ENCODE data around the gene WIPF1.

WIPF1 gene

GRCh38 chr2:174587579-174587978, 10.0 kb downstream of the WIPF1 start:
- H3K9ac ChIP-seq (ENCODE audit: low read length) = no peak overlapping the region; the same call in 1 of the 2 replicates
- no peak overlapping the region for H3K4me2 ChIP-seq (ENCODE audit: low read length)
- H3K79me2 ChIP-seq (ENCODE audit: low read length) = peaks cover 55% of the 10 kb centered on the region
- peaks cover 19% of the 10 kb centered on the region for H4K20me1 ChIP-seq (ENCODE audit: insufficient read depth, low read length)
- peaks cover 33% of the 10 kb centered on the region for H3K36me3 ChIP-seq (replicated peaks; ENCODE audit: low read depth, low read length)
- H3K4me3 ChIP-seq (ENCODE audit: low read length) = no peak overlapping the region
- no peaks in the 10 kb centered on the region for H3K27me3 ChIP-seq (ENCODE audit: low read depth, low read length)
- no peak overlapping the region for H2AFZ ChIP-seq (ENCODE audit: low read depth, low read length)
- no peak overlapping the region for H3K27ac ChIP-seq (ENCODE audit: low read length)
- TF ChIP-seq EZH2phosphoT487 (IDR thresholded peaks at IDR 0.05; ENCODE audit: low read depth) = no peak
- TF ChIP-seq CTCF (IDR thresholded peaks at IDR 0.05; ENCODE audit: low read depth, low read length) = no peak
- no peaks in the 10 kb centered on the region for H3K4me1 ChIP-seq (ENCODE audit: low read length)
- no peaks in the 10 kb centered on the region for H3K9me3 ChIP-seq (ENCODE audit: insufficient read depth, low read length)

- H3K27me3 ChIP-seq (ENCODE audit: low read depth, low read length) = no peaks in the 10 kb centered on the region
- no peak overlapping the region for H3K4me2 ChIP-seq (ENCODE audit: low read length)
- H2AFZ ChIP-seq (ENCODE audit: low read depth, low read length) = no peak overlapping the region
- H3K4me3 ChIP-seq (ENCODE audit: low read length) = no peak overlapping the region
- H3K9me3 ChIP-seq (ENCODE audit: insufficient read depth, low read length) = no peaks in the 10 kb centered on the region
- no peak overlapping the region for H3K27ac ChIP-seq (ENCODE audit: low read length)
- H4K20me1 ChIP-seq (ENCODE audit: insufficient read depth, low read length) = peaks cover 19% of the 10 kb centered on the region
- peaks cover 47% of the 10 kb centered on the region for H3K79me2 ChIP-seq (ENCODE audit: low read length)
- peaks cover 6% of the 10 kb centered on the region for H3K4me1 ChIP-seq (ENCODE audit: low read length)
- no peak for TF ChIP-seq EZH2phosphoT487 (IDR thresholded peaks at IDR 0.05; ENCODE audit: low read depth)
- TF ChIP-seq CTCF (IDR thresholded peaks at IDR 0.05; ENCODE audit: low read depth, low read length) = no peak
- no peak overlapping the region for H3K9ac ChIP-seq (ENCODE audit: low read length)
- peaks cover 35% of the 10 kb centered on the region for H3K36me3 ChIP-seq (replicated peaks; ENCODE audit: low read depth, low read length)
Observed at GRCh38 chr2:174586418-174587295, 10.9 kb downstream of the WIPF1 start.

DNA sequence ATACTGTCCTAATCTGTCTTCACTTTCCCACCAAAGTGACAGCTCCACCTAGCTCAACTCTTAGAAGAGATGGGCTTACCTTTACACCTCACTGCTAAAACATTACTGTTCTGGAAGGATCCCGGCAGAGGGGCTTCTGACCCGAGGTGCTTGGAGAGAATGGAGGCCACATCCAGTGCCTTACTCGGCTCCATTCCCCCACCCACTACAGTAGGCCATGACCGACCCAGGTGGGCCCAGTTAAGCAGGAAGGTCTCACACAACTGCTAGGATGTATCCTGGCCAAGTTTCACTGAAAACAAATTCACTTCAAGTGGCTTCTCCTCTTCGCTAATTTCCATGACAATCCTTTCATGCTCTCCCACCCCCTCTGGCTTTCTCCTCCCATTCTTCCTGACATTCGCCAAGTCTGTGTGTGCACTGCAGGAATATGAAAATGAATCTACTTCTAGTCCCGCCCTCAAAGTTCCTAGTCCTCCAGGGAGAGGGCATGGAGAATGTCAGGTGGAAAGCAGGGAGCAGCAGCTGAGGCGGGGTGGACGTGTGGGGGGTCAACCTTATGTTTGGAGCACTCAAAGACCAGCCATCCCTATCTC, 11.8 kb downstream of the WIPF1 start:
- no peak overlapping the region for H3K4me3 ChIP-seq (ENCODE audit: low read length)
- TF ChIP-seq CTCF (IDR thresholded peaks at IDR 0.05; ENCODE audit: low read depth, low read length) = no peak
- no peak for TF ChIP-seq EZH2phosphoT487 (IDR thresholded peaks at IDR 0.05; ENCODE audit: low read depth)
- no peak overlapping the region for H2AFZ ChIP-seq (ENCODE audit: low read depth, low read length)
- peaks cover 35% of the 10 kb centered on the region for H3K36me3 ChIP-seq (replicated peaks; ENCODE audit: low read depth, low read length)
- no peak overlapping the region for H3K27ac ChIP-seq (ENCODE audit: low read length)
- H3K9me3 ChIP-seq (ENCODE audit: insufficient read depth, low read length) = no peaks in the 10 kb centered on the region
- no peak overlapping the region for H3K9ac ChIP-seq (ENCODE audit: low read length)
- peaks cover 19% of the 10 kb centered on the region for H4K20me1 ChIP-seq (ENCODE audit: insufficient read depth, low read length)
- H3K27me3 ChIP-seq (ENCODE audit: low read depth, low read length) = no peaks in the 10 kb centered on the region
- H3K4me1 ChIP-seq (ENCODE audit: low read length) = peaks cover 10% of the 10 kb centered on the region
- H3K4me2 ChIP-seq (ENCODE audit: low read length) = no peak overlapping the region
- peaks cover 38% of the 10 kb centered on the region for H3K79me2 ChIP-seq (ENCODE audit: low read length)

DNA sequence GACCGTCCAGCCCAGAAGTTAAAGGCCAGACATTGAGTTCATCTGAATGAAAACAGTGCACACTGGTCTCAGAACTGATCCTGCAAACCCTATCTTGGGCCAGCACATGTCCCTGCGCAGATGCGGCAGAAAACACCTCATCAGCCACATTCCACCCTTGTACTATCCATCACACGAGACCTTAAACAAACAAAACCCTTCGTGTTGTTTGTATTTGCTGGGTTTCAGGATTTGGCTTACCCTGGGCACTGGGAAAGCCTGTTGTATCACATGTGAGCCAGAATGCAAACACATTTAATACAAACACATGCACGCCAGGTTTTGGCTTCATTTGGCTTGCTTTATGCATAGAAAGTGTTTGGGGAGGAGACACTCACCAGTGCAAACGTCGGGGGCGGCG, 12.5 kb downstream of the WIPF1 start:
- no peak overlapping the region for H3K27ac ChIP-seq (ENCODE audit: low read length)
- no peak overlapping the region for H3K4me2 ChIP-seq (ENCODE audit: low read length)
- TF ChIP-seq CTCF (IDR thresholded peaks at IDR 0.05; ENCODE audit: low read depth, low read length) = no peak
- TF ChIP-seq EZH2phosphoT487 (IDR thresholded peaks at IDR 0.05; ENCODE audit: low read depth) = no peak
- H3K36me3 ChIP-seq (replicated peaks; ENCODE audit: low read depth, low read length) = peaks cover 41% of the 10 kb centered on the region
- peaks cover 10% of the 10 kb centered on the region for H3K4me1 ChIP-seq (ENCODE audit: low read length)
- no peaks in the 10 kb centered on the region for H3K27me3 ChIP-seq (ENCODE audit: low read depth, low read length)
- no peak overlapping the region for H3K9ac ChIP-seq (ENCODE audit: low read length)
- H3K4me3 ChIP-seq (ENCODE audit: low read length) = no peak overlapping the region
- H3K9me3 ChIP-seq (ENCODE audit: insufficient read depth, low read length) = no peaks in the 10 kb centered on the region
- H4K20me1 ChIP-seq (ENCODE audit: insufficient read depth, low read length) = peaks cover 19% of the 10 kb centered on the region
- peaks cover 32% of the 10 kb centered on the region for H3K79me2 ChIP-seq (ENCODE audit: low read length)
- no peak overlapping the region for H2AFZ ChIP-seq (ENCODE audit: low read depth, low read length)

All from OCI-LY3 (cell line).